Pancreas (tissue), 10 donors: ENCODE data around the gene HOXB5. TPM values are rescaled to one million over a fixed set of nuclear protein-coding genes. Genes with fewer than 3 reads are reported as not detected.
A peak's percentile ranks its signal among the peaks of the same experiment; 100 is the strongest.

ENCODE experiments used
- ATAC-seq, 4 donors: fragments of 200-7000 bp; cut with Tn5 transposase; one replicate each; pipeline versions ENCODE4 v1.8.0 to v1.9.1; 2020; ENCODE audit warnings: mild to moderate bottlenecking in 4 of 4, moderate library complexity in 4 of 4
- DNase-seq, 6 donors: peaks; one replicate each; pipeline ENCODE4 v3.0.0-alpha.2; 2020
- FAIRE-seq: peaks from 2 replicates; lab custom pipeline; 2012; peaks lifted over from hg19 to GRCh38; lab: Jason Lieb, UNC
- H3K27ac ChIP-seq, 4 donors: fragments of 200-600 bp; sonication (generic); 1 replicate in 3 of 4; 2 replicates in 1 of 4; pipeline versions ENCODE4 v1.5.0 to v1.8.0; 2020
- H3K27me3 ChIP-seq, 4 donors: fragments of 200-600 bp; one replicate each; pipeline ENCODE4 v1.8.0; 2021
- H3K36me3 ChIP-seq, 3 donors: fragments of 200-600 bp; sonication (generic) in 1 of 3; one replicate each; pipeline versions ENCODE4 v1.5.0 to v1.8.0; 2020 to 2021
- H3K4me1 ChIP-seq, 3 donors: fragments of 200-600 bp; one replicate each; pipeline ENCODE4 v1.8.0; 2021
- H3K4me3 ChIP-seq, 4 donors: fragments of 200-600 bp; sonication (generic) in 2 of 4; one replicate each; pipeline versions ENCODE4 v1.5.0 to v1.8.0; 2020 to 2021
- H3K9me3 ChIP-seq, 4 donors: fragments of 200-600 bp; one replicate each; pipeline ENCODE4 v1.8.0; 2021
- CTCF ChIP-seq, 4 donors: fragments of 200-600 bp; sonication (generic) in 3 of 4; IDR thresholded peaks; one replicate each; pipeline versions ENCODE4 v1.5.0 to v1.8.0; 2021; ENCODE audit warnings: antibody characterized with exemption in 4 of 4
- WGBS, 2 donors: extraction: QIAGEN DNeasy Blood & Tissue Kit; methylation state at CpG; one replicate each; pipeline ENCODE4 v1.1.7; 2013; 5-methylcytosine and 5-hydroxymethylcytosine counted together
- intact Hi-C, 3 donors: fragments of 100-400 bp; cut with DNase I; formaldehyde crosslinking; loops; one replicate each; pipeline versions ENCODE4 v1.11.1 to v1.14.2; 2022
- polyA plus RNA-seq, 2 donors: library from polyadenylated mRNA; stranded (reverse); fragments of 200-250 nt; gene quantifications; one replicate each; pipeline ENCODE4 v1.2.3, GENCODE V29; 2013
- total RNA-seq, 6 donors: library from RNA; stranded (reverse); fragmentation: NEBNext Ultra II Directional in 4 of 6; extraction: Animal tissue kit (Norgen Biotek cat#: 25700) in 4 of 6; gene quantifications; one replicate each; pipeline versions ENCODE4 v1.2.1 to v1.2.4, GENCODE V29; 2021 to 2023
- donor health status: healthy with polysubstance abuse.
- donor health status: DM: no; HTN: no; CAD: no; lungs with moderate emphysema.
- donor health status: DM: no; HTN: no; CAD: no.
- donor health status: control.
- donor health status: control.
- donor health status: Bipolar disorder and iron deficiency.
- donor health status: DM: yes; HTN: yes; CAD: no.
- donor health status: DM: no; HTN: no; CAD: no.
- donor health status: DM: no; HTN: no; CAD: no.
- donor health status: DM: yes; HTN: yes; CAD: no.

The HOXB5 gene
- total and polyA plus RNA-seq, 8 donors: 0.19 to 1.0 (median 0.38) TPM

- no peaks in the 10 kb centered on the region for H3K9me3 ChIP-seq
- WGBS, 2 donors: 10 to 12% methylated on average over 19 to 20 of the region's 20 CpGs
- H3K27me3 ChIP-seq: peaks cover 0 to 32% (median 2%) of the 10 kb centered on the region in 4 donors
- no peaks in the 10 kb centered on the region for H3K36me3 ChIP-seq
- FAIRE-seq (no peak), ATAC-seq (peak in 3 of 4 donors; percentile 16 to 20 (median 17)), DNase-seq (no peak)
- no peaks in the 10 kb centered on the region for H3K4me1 ChIP-seq
- TF ChIP-seq CTCF (IDR thresholded peaks at IDR 0.05): no peak
- peak overlapping the region; percentile 23 to 54 (median 32) for H3K4me3 ChIP-seq
- H3K27ac ChIP-seq: peak overlapping the region in 2 of 4 donors; percentile 69 to 72
- intact Hi-C loops: no loop called here
Measured at GRCh38 chr17:48543854-48544348, 49.7 kb downstream of the HOXB5 start.

- 2 to 3% methylated on average over 64 to 72 of the region's 72 CpGs for WGBS, 2 donors
- ATAC-seq: peak; percentile 44 to 54 (median 46)
- TF ChIP-seq CTCF (IDR thresholded peaks at IDR 0.05): no peak
- H3K27me3 ChIP-seq: peaks cover 0 to 32% (median 2%) of the 10 kb centered on the region in 4 donors
- intact Hi-C loops: no loop called here
- H3K9me3 ChIP-seq: no peaks in the 10 kb centered on the region
- peak overlapping the region in 2 of 4 donors; percentile 69 to 72 for H3K27ac ChIP-seq
- no peaks in the 10 kb centered on the region for H3K4me1 ChIP-seq
- no peak for FAIRE-seq
- DNase-seq: peak in 2 of 6 donors; percentile 72 to 73
- peak overlapping the region; percentile 23 to 54 (median 32) for H3K4me3 ChIP-seq
- no peaks in the 10 kb centered on the region for H3K36me3 ChIP-seq
Measured at GRCh38 chr17:48543107-48543853, 50.3 kb downstream of the HOXB5 start.

GRCh38 chr17:48542698-48543106 is 50.9 kb downstream of the HOXB5 start:
- DNase-seq: no peak
- no peaks in the 10 kb centered on the region for H3K36me3 ChIP-seq
- peaks cover 0 to 32% (median 0%) of the 10 kb centered on the region in 4 donors for H3K27me3 ChIP-seq
- WGBS, 2 donors: 9 to 11% methylated on average over 12 of the region's 12 CpGs
- intact Hi-C loops: no loop called here
- peak overlapping the region in 2 of 4 donors; percentile 70 to 72 for H3K27ac ChIP-seq
- no peak for ATAC-seq
- H3K4me3 ChIP-seq: peak overlapping the region; percentile 23 to 54 (median 32)
- no peaks in the 10 kb centered on the region for H3K9me3 ChIP-seq
- TF ChIP-seq CTCF (IDR thresholded peaks at IDR 0.05): no peak
- no peak for FAIRE-seq
- no peaks in the 10 kb centered on the region for H3K4me1 ChIP-seq

GRCh38 chr17:48542114-48542656 is 51.4 kb downstream of the HOXB5 start:
- WGBS, 2 donors: 16 to 19% methylated on average over 27 of the region's 27 CpGs
- no peaks in the 10 kb centered on the region for H3K4me1 ChIP-seq
- DNase-seq (no peak), FAIRE-seq (no peak), ATAC-seq (peak in 1 of 4 donors; percentile 11)
- no peaks in the 10 kb centered on the region for H3K9me3 ChIP-seq
- intact Hi-C loops: no loop called here
- peak overlapping the region in 2 of 4 donors; percentile 70 to 72 for H3K27ac ChIP-seq
- H3K27me3 ChIP-seq: peaks cover 0 to 32% (median 0%) of the 10 kb centered on the region in 4 donors
- TF ChIP-seq CTCF (IDR thresholded peaks at IDR 0.05): no peak
- peak overlapping the region; percentile 8 to 54 (median 25) for H3K4me3 ChIP-seq
- no peaks in the 10 kb centered on the region for H3K36me3 ChIP-seq
